Suprapubic skin (tissue), 4 donors: Measurements from ENCODE around the gene UBE2D2.

Source experiments
- POLR2A ChIP-seq, 2 donors: fragments of 450-650 bp; IDR thresholded peaks; one replicate each; pipeline ENCODE4 v1.6.1; 2017; ENCODE audit warnings: antibody characterized with exemption in 2 of 2, mild to moderate bottlenecking in 2 of 2, moderate library complexity in 2 of 2
- POLR2AphosphoS5 ChIP-seq, 3 donors: sonication (generic); formaldehyde crosslinking; IDR thresholded peaks; one replicate each; pipeline ENCODE4 v1.6.1; 2017; ENCODE audit warnings: antibody characterized with exemption in 3 of 3

DNA sequence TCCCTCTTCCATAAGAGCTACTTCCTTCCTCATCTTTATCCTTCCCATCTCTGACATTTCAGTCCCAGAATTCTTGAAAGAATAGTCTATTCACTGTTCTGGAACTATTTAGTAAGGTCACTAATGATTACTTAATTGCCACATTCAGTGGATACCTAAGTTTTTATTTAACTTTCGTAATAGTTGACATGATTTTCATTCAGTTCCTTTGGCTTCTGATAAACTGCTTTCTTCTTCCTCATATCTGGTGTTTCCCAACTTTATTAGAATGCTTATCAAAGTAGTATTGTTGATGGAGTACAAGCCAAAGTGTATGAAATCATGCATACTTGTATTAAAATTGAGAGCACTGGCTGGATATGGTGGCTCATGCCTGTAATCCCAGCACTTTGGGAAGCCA is 10.8 kb downstream of the UBE2D2 start:
- no peak for TF ChIP-seq POLR2AphosphoS5 (IDR thresholded peaks at IDR 0.05)
- TF ChIP-seq POLR2A (IDR thresholded peaks at IDR 0.05) = no peak
